ENCODE results near the gene ZCCHC9.

- TF ChIP-seq CTCF (IDR thresholded peaks at IDR 0.05) (no peak), POLR2A (IDR thresholded peaks at IDR 0.05) (no peak), POLR2AphosphoS5 (IDR thresholded peaks at IDR 0.05) (no peak)
Measured at GRCh38 chr5:81315830-81316229, 14.4 kb downstream of the ZCCHC9 start.

Data from prostate gland (tissue), 2 donors.